Tibial nerve (tissue), 4 donors: ENCODE results near the gene TCEA2. TPM values are rescaled to one million over a fixed set of nuclear protein-coding genes. Genes with fewer than 3 reads are reported as not detected.

ENCODE experiments used
- DNase-seq, 2 donors: peaks; one replicate each; pipeline ENCODE4 v3.0.0-alpha.2; 2019; ENCODE audit warnings: low spot score in 2 of 2
- H3K27ac ChIP-seq, 4 donors: fragments of 200-600 bp; sonication (generic) in 3 of 4; one replicate each; pipeline ENCODE4 v1.5.1; 2017 to 2019; ENCODE audit warnings: mild to moderate bottlenecking in 1 of 4
- H3K27me3 ChIP-seq, 2 donors: fragments of 200-600 bp; sonication (generic) in 1 of 2; one replicate each; pipeline versions ENCODE4 v1.5.1 to v1.6.0; 2017 to 2019
- H3K36me3 ChIP-seq, 3 donors: fragments of 200-600 bp; sonication (generic); one replicate each; pipeline ENCODE4 v1.5.1; 2018 to 2019
- H3K4me1 ChIP-seq, 4 donors: fragments of 200-600 bp; sonication (generic) in 3 of 4; one replicate each; pipeline ENCODE4 v1.5.1; 2017 to 2019
- H3K4me3 ChIP-seq, 4 donors: fragments of 200-600 bp; sonication (generic) in 3 of 4; one replicate each; pipeline ENCODE4 v1.5.1; 2017 to 2019; ENCODE audit warnings: mild to moderate bottlenecking in 1 of 4, moderate library complexity in 1 of 4
- H3K9me3 ChIP-seq, 4 donors: fragments of 200-600 bp; sonication (generic) in 3 of 4; one replicate each; pipeline ENCODE4 v1.5.1; 2017 to 2019
- CTCF ChIP-seq, 5 experiments: fragments of 200-600 bp in 3 of 5; fragments of 450-650 bp in 2 of 5; sonication (generic) in 3 of 5; IDR thresholded peaks; one replicate each; pipeline ENCODE4 v1.5.1; 2016 to 2019; ENCODE audit warnings: antibody characterized with exemption in 5 of 5, mild to moderate bottlenecking in 3 of 5, moderate library complexity in 2 of 5
- EP300 ChIP-seq, 2 donors: sonication (generic); formaldehyde crosslinking; IDR thresholded peaks; one replicate each; pipeline ENCODE4 v1.6.1; 2017; ENCODE audit warnings: antibody characterized with exemption in 2 of 2, mild to moderate bottlenecking in 1 of 2
- POLR2A ChIP-seq, 2 donors: fragments of 450-650 bp; IDR thresholded peaks; one replicate each; pipeline ENCODE4 v1.6.1; 2017; ENCODE audit warnings: antibody characterized with exemption in 2 of 2, mild to moderate bottlenecking in 2 of 2, moderate library complexity in 2 of 2
- WGBS, 2 donors: methylation state at CpG; one replicate each; pipeline ENCODE4 v1.1.5; 2018; 5-methylcytosine and 5-hydroxymethylcytosine counted together
- small RNA-seq: library from RNA; depleted of rRNA; stranded (forward); fragments of <200 nt; gene quantifications from one replicate; pipeline ENCODE3, GENCODE V24; 2016
- total RNA-seq, 4 donors: library from RNA; depleted of rRNA; stranded (reverse); fragments of >200 nt; gene quantifications; one replicate each; pipeline ENCODE4 v1.1.0, GENCODE V29; 2016

Gene TCEA2
- total RNA-seq, 4 donors from 2014 or later = 45.6 to 62.9 (median 59.2) TPM

GRCh38 chr20:64119681-64120341 is 56.8 kb downstream of the TCEA2 start:
- Histone ChIP-seq H3K27me3 (peaks cover 0 to 26% of the 10 kb centered on the region in 2 donors), H3K4me1 (peaks cover 0 to 9% (median 0%) of the 10 kb centered on the region in 4 donors), H3K36me3 (no peaks in the 10 kb centered on the region), H3K27ac (no peak overlapping the region), H3K9me3 (no peaks in the 10 kb centered on the region), H3K4me3 (peak overlapping the region in 1 of 4 donors; percentile 16)
- DNase-seq = no peak
- 58 to 75% methylated on average over 11 to 12 of the region's 14 CpGs for WGBS, 2 donors
- TF ChIP-seq CTCF (IDR thresholded peaks at IDR 0.05) (no peak), POLR2A (IDR thresholded peaks at IDR 0.05) (no peak), EP300 (IDR thresholded peaks at IDR 0.05) (no peak)

- 81 to 85% methylated on average over 12 of the region's 12 CpGs for WGBS, 2 donors
- Histone ChIP-seq H3K27me3 (peaks cover 0 to 26% of the 10 kb centered on the region in 2 donors), H3K36me3 (no peaks in the 10 kb centered on the region), H3K27ac (no peak overlapping the region), H3K9me3 (no peaks in the 10 kb centered on the region), H3K4me1 (peaks cover 0 to 9% (median 0%) of the 10 kb centered on the region in 4 donors), H3K4me3 (no peak overlapping the region)
- no peak for DNase-seq
- TF ChIP-seq POLR2A (IDR thresholded peaks at IDR 0.05) (no peak), CTCF (IDR thresholded peaks at IDR 0.05) (no peak), EP300 (IDR thresholded peaks at IDR 0.05) (no peak)
Observed at GRCh38 chr20:64121586-64121985, 58.6 kb downstream of the TCEA2 start.

Small RNAs within 50 kb of the gene (small RNA-seq; reads per million reads assigned to genes)
- not detected for gene AL355803.1
- gene MIR6813 = not detected

Other genes starting within 250 kb of the TCEA2 start
- 10 to 100 TPM; 11.5 to 20.4 (median 12.6) TPM for gene ZBTB46, start 231.9 kb upstream of the TCEA2 start, total RNA-seq
- not detected for gene ABHD16B, start 201.7 kb upstream of the TCEA2 start, total RNA-seq
- gene TPD52L2, start 197.9 kb upstream of the TCEA2 start, total RNA-seq = 100 to 1,000 TPM; 108 to 122 (median 115) TPM
- 10 to 100 TPM; 30.6 to 40.2 (median 32.1) TPM for gene DNAJC5, start 168.1 kb upstream of the TCEA2 start, total RNA-seq
- gene UCKL1, start 106.8 kb upstream of the TCEA2 start, total RNA-seq = 10 to 100 TPM; 31.2 to 96.0 (median 50.0) TPM
- gene ZNF512B, start 93.3 kb upstream of the TCEA2 start, total RNA-seq = 10 to 100 TPM in 2 of 4 donors, 1 to 10 TPM in 2; 8.3 to 18.3 (median 11.7) TPM
- 1 to 10 TPM; 1.3 to 5.1 (median 2.8) TPM for gene SAMD10, start 83.6 kb upstream of the TCEA2 start, total RNA-seq
- 10 to 100 TPM; 70.5 to 77.0 (median 73.8) TPM for gene PRPF6, start 82.1 kb upstream of the TCEA2 start, total RNA-seq
- gene C20orf204, start 27.0 kb upstream of the TCEA2 start, total RNA-seq = 10 to 100 TPM in 1 of 4 donors, 1 to 10 TPM in 3; 1.7 to 14.4 (median 4.1) TPM
- gene SOX18, start 13.6 kb upstream of the TCEA2 start, total RNA-seq = 10 to 100 TPM in 3 of 4 donors, 1 to 10 TPM in 1; 4.6 to 44.6 (median 21.4) TPM
- gene RGS19, start 16.3 kb downstream of the TCEA2 start, total RNA-seq = 10 to 100 TPM; 12.9 to 35.7 (median 20.1) TPM
- 1 to 10 TPM in 1 of 4 donors, under 1 TPM in 3; 0.21 to 1.5 (median 0.71) TPM for gene OPRL1, start 16.9 kb downstream of the TCEA2 start, total RNA-seq
- gene LKAAEAR1, start 21.2 kb downstream of the TCEA2 start, total RNA-seq = 1 to 10 TPM in 1 of 4 donors, under 1 TPM in 2, not detected in 1; 0.59 to 1.3 (median 0.84) TPM
- gene NPBWR2, start 44.4 kb downstream of the TCEA2 start, total RNA-seq = not detected
- gene MYT1, start 101.3 kb downstream of the TCEA2 start, total RNA-seq = not detected
- gene PCMTD2, start 192.6 kb downstream of the TCEA2 start, total RNA-seq = 100 to 1,000 TPM in 3 of 4 donors, 10 to 100 TPM in 1; 57.0 to 119 (median 103) TPM